Type B pancreatic cell (in vitro differentiated cells): ENCODE results near the gene SULT2B1. TPM values are rescaled to one million over a fixed set of nuclear protein-coding genes. Genes with fewer than 3 reads are reported as not detected.
"Not testable (repeated sequence)": the region's sequence is repeated elsewhere in the genome, so short reads cannot be mapped to it uniquely, and the experiment has no call there.

Source experiments
- DNase-seq: peaks from one replicate; pipeline ENCODE4 v3.0.0; 2021; ENCODE audit warnings: mixed read lengths; ENCODE audit not compliant: unreplicated experiment; ENCODE audit errors: extremely low spot score
- H3K27ac Mint-ChIP-seq: 2 replicates; pipeline ENCODE4 v1.8.0; 2021; ENCODE audit warnings: mild to moderate bottlenecking, mixed read lengths
- H3K27me3 Mint-ChIP-seq: 2 replicates; pipeline ENCODE4 v1.8.0; 2021; ENCODE audit warnings: mixed read lengths
- H3K36me3 Mint-ChIP-seq: 2 replicates; pipeline ENCODE4 v1.8.0; 2021; ENCODE audit warnings: mixed read lengths
- H3K4me1 Mint-ChIP-seq: one replicate; pipeline ENCODE4 v1.8.0; 2021; ENCODE audit warnings: mixed read lengths; ENCODE audit not compliant: unreplicated experiment
- H3K4me3 Mint-ChIP-seq: 2 replicates; pipeline ENCODE4 v1.8.0; 2021; ENCODE audit warnings: mild to moderate bottlenecking, mixed read lengths
- H3K9me3 Mint-ChIP-seq: 2 replicates; pipeline ENCODE4 v1.8.0; 2021; ENCODE audit warnings: mixed read lengths
- total RNA-seq: library from RNA; stranded (reverse); gene quantifications from 2 replicates; pipeline ENCODE4 v1.2.1, GENCODE V29; 2021; ENCODE audit warnings: low replicate concordance
- TF ChIP-seq, protein P1 (sequence below): fragments of 200-600 bp; sonication (generic); conservative IDR thresholded peaks from 2 replicates; pipeline ENCODE4 v1.5.0; 2021; ENCODE audit warnings: antibody characterized with exemption, mild to moderate bottlenecking

SULT2B1 gene
- total RNA-seq, 1 donor from 2014 or later: 0.77 TPM

DNA sequence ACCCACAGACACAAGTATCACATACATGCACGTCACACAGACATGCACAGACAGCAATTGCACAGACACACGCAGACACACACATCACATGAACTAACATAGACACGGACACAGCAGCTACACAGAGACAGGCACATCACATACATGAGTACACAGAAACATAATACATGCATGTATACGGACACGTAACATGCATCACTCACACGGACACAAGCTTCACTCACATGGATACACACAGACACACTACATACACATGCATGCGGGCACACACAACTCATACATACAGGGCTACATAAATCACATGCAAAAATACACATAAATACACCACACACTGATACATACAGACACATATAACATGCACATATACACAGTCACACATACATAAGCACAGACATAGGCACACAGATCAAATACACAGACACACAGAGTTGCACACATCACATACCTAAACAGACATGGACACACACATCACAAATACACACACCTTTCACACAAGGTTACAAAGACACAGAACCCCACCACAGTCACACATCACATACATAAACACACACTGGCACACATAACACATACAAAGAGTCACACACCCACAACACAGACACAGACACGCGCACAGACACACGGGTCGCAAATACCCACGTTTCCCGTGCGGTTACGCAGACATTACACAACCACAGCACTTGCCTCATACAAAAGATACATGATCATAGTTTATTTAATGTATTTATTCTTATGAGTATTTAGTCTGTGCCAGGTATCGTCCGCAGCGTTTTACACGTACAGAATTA, 39.3 kb upstream of the SULT2B1 start:
- Mint-ChIP-seq H3K9me3 (no peaks in the 10 kb centered on the region), H3K36me3 (no peaks in the 10 kb centered on the region), H3K27me3 (peaks cover 4% of the 10 kb centered on the region), H3K27ac (no peak overlapping the region), H3K4me1 (peaks cover 5% of the 10 kb centered on the region), H3K4me3 (no peak overlapping the region)
- TF ChIP-seq, protein P1, sequence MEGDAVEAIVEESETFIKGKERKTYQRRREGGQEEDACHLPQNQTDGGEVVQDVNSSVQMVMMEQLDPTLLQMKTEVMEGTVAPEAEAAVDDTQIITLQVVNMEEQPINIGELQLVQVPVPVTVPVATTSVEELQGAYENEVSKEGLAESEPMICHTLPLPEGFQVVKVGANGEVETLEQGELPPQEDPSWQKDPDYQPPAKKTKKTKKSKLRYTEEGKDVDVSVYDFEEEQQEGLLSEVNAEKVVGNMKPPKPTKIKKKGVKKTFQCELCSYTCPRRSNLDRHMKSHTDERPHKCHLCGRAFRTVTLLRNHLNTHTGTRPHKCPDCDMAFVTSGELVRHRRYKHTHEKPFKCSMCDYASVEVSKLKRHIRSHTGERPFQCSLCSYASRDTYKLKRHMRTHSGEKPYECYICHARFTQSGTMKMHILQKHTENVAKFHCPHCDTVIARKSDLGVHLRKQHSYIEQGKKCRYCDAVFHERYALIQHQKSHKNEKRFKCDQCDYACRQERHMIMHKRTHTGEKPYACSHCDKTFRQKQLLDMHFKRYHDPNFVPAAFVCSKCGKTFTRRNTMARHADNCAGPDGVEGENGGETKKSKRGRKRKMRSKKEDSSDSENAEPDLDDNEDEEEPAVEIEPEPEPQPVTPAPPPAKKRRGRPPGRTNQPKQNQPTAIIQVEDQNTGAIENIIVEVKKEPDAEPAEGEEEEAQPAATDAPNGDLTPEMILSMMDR: no peak
- no peak for DNase-seq

DNA sequence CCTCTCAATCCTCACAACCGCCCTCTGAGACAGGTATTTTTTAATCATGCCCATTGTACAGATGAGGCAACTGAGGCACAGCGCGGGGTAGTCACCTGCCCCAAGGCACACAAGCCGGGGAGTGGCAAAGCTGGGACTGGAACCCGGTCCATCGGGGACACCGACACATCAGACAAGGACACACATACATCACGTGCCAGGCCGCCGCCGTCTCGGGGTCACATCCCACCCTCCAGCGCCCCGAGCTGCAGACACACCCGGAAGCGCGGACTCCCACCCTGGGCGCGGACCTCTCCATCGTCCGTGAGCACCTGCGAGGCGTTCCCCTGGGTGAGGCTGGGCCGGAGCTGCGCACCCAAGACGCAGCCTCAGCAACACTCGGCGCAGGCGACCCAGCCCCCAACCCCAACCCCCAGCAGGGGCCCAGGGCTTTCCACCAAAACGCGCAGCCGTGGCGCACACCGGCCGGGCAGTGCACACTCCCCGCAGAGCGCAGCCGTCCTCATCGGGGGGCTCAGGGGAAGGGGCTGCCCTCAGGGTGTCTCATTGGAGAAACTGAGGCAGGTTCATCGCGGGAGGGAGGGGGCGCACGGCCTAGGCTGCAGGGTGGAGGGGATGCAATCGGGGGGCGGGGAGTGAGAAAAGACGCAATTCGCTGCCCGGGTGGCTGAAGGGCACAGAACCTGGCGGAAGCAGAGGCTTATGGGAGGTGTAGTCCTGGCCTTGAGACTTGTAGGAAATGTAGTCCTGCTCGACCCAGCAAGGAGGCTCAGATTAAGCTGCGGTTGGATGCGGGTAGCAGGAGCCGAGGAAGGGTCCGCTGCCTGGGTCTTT, 38.5 kb upstream of the SULT2B1 start:
- no peaks in the 10 kb centered on the region for H3K36me3 Mint-ChIP-seq
- H3K9me3 Mint-ChIP-seq: no peaks in the 10 kb centered on the region
- DNase-seq: no peak
- H3K27me3 Mint-ChIP-seq: peaks cover 4% of the 10 kb centered on the region
- TF ChIP-seq, protein P1: no peak
- no peak overlapping the region for H3K4me3 Mint-ChIP-seq
- H3K4me1 Mint-ChIP-seq: peaks cover 5% of the 10 kb centered on the region
- H3K27ac Mint-ChIP-seq: peak overlapping the region; percentile 78

DNA sequence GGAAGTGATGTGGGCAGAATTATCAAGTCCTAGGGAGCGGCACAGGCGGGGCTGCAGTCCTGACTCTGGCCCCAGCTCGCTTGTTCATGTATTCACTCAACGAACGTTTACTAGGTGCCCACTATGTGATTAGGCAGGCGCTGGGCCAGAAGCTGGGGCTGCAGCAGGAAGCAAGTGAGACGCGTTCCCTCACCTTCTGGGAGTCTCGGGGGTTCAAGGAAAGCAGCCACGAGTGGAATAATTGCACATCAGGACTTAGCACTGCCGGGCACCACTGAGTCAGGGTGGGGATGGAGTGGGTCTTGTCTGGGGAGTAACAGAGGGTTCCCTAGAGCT, 37.9 kb upstream of the SULT2B1 start:
- Mint-ChIP-seq H3K9me3 (no peaks in the 10 kb centered on the region), H3K27me3 (peaks cover 4% of the 10 kb centered on the region), H3K4me1 (peaks cover 5% of the 10 kb centered on the region), H3K27ac (peak overlapping the region; percentile 78), H3K4me3 (no peak overlapping the region), H3K36me3 (no peaks in the 10 kb centered on the region)
- no peak for DNase-seq
- TF ChIP-seq, protein P1: no peak

DNA sequence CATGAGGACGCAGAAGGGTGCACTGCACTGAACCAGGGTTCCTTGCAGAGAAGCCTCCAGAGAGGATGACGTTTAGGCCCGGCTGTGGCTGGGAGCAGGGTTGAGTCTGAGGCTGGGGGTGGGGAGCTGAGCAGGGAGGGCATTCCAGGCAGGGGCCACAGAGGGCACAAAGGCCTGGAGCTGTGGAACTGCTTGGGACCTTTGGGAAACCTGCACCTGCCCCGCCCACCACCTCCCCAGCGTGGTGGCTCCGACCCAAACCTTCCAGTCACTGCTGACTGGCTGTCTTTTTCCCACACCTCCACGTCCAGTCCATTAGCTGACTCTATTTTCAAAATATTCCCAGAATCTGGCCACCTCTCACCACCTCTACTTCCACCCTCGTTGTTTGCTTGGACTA, 35.4 kb upstream of the SULT2B1 start:
- TF ChIP-seq, protein P1: no peak
- H3K9me3 Mint-ChIP-seq: no peaks in the 10 kb centered on the region
- H3K27me3 Mint-ChIP-seq: peaks cover 4% of the 10 kb centered on the region
- no peak for DNase-seq
- no peaks in the 10 kb centered on the region for H3K36me3 Mint-ChIP-seq
- H3K27ac Mint-ChIP-seq: peak overlapping the region; percentile 60
- peaks cover 5% of the 10 kb centered on the region for H3K4me1 Mint-ChIP-seq
- H3K4me3 Mint-ChIP-seq: no peak overlapping the region

DNA sequence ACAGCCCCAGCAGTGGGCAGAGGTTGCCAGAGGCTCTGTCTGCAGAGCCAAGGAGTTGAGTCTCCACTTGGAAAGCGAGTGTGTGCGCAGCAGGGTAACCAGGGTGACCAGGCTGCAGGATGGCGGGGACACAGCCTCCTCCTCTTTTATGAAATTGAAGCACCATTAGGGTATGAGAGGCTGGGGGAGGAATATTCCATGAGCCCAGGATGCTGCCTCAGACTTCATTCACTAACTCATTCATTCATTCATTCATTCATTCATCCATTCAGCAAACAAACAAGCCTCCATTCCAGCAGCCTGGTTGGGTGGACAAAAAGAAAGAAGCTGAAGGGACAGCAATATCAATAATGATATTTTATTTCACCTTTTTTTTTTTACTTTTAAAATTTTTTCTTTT, 33.8 kb upstream of the SULT2B1 start:
- Mint-ChIP-seq H3K27me3 (peaks cover 4% of the 10 kb centered on the region), H3K9me3 (no peaks in the 10 kb centered on the region), H3K4me3 (no peak overlapping the region), H3K27ac (no peak overlapping the region), H3K36me3 (no peaks in the 10 kb centered on the region), H3K4me1 (peaks cover 5% of the 10 kb centered on the region)
- TF ChIP-seq, protein P1: no peak
- no peak for DNase-seq

DNA sequence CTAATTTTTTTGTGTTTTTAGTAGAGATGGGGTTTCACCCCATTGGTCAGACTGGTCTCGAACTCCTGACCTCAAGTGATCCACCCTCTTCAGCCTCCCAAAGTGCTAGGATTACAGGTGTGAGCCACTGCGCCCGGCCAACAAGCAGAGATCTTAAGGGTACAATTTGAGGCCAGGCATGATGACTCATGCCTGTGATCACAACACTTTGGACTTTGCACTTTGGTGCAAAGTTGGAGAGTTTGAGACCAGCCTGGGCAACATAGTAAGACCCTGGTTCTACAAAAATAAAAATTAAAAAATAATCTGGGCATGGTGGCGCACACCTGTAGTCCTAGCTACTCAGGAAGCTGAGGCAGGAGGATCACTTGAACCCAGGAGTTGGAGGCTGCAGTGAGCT, 32.5 kb upstream of the SULT2B1 start:
- not testable (repeated sequence) for DNase-seq, H3K4me1 Mint-ChIP-seq, H3K36me3 Mint-ChIP-seq, H3K9me3 Mint-ChIP-seq, H3K4me3 Mint-ChIP-seq, H3K27ac Mint-ChIP-seq, H3K27me3 Mint-ChIP-seq
